ENCODE results near the gene CLIP4. TPM values are rescaled to one million over a fixed set of nuclear protein-coding genes. Genes with fewer than 3 reads are reported as not detected.

The CLIP4 gene
- 0.14 TPM in 1 of 2 replicates, not detected in the other for total RNA-seq (2014; rRNA removed; shearing (Covaris generic))
- polyA plus RNA-seq (2016; fragmentation: Nextera tagmentation; extraction: Ambion mirVana), result 0.06 TPM in 1 of 2 replicates, not detected in the other
- long read RNA-seq, result 0 reads

- peaks cover 2% of the 10 kb centered on the region for H3K4me1 Mint-ChIP-seq
- ATAC-seq (peak; percentile 82), DNase-seq (ENCODE audit: low spot score) (peak; percentile 57)
- Histone ChIP-seq H3K27ac (ENCODE audit: low read depth) (no peak within 1 kb of the TSS), H3K4me3 (peak within 1 kb of the TSS; percentile 73), H3K27me3 (ENCODE audit: insufficient read depth) (peaks cover 60% of the 10 kb centered on the region), H2AFZ (peak within 1 kb of the TSS; percentile 99), H4K20me1 (replicated peaks; ENCODE audit: insufficient read depth) (no peaks in the 10 kb centered on the region), H3K9me2 (ENCODE audit: insufficient read depth) (no peaks in the 10 kb centered on the region), H3K4me2 (peak within 1 kb of the TSS; percentile 89), H3F3A (replicated peaks; ENCODE audit: low read depth) (no peaks in the 10 kb centered on the region), H3K4me1 (ENCODE audit: insufficient read depth) (peaks cover 6% of the 10 kb centered on the region), H3K36me3 (ENCODE audit: insufficient read depth) (no peaks in the 10 kb centered on the region), H3K79me2 (replicated peaks; ENCODE audit: insufficient read depth) (no peaks in the 10 kb centered on the region)
- no peak within 1 kb of the TSS for H3K27ac Mint-ChIP-seq
- H3K4me3 Mint-ChIP-seq, result peak within 1 kb of the TSS; percentile 80
- H3K36me3 Mint-ChIP-seq (ENCODE audit: low read depth), result peaks cover 3% of the 10 kb centered on the region; the same call in 1 of the 3 replicates
- peaks cover 40% of the 10 kb centered on the region for H3K27me3 Mint-ChIP-seq (ENCODE audit: insufficient read depth, low read depth, poor library complexity)
- no peaks in the 10 kb centered on the region for H3K9me3 Mint-ChIP-seq
- peak; percentile 77 for TF ChIP-seq EZH2 (IDR thresholded peaks at IDR 0.05; ENCODE audit: low read depth, unreplicated experiment)
- TF ChIP-seq JUNB (IDR thresholded peaks at IDR 0.05; ENCODE audit: unreplicated experiment), result no peak
- TF ChIP-seq ETS1 (IDR thresholded peaks at IDR 0.05), result no peak
Measured at GRCh38 chr2:29114946-29115609, at the start of gene CLIP4. Gene CLIP4, plus strand, starts transcription at chr2:29115415. Its CDS starts 5,974 bp downstream, at chr2:29121389.

- Histone ChIP-seq H3K4me1 (ENCODE audit: insufficient read depth) (no peaks in the 10 kb centered on the region; the same call in 1 of the 2 replicates), H3K9me2 (ENCODE audit: insufficient read depth) (no peaks in the 10 kb centered on the region), H3K27me3 (ENCODE audit: insufficient read depth) (no peaks in the 10 kb centered on the region), H3K36me3 (ENCODE audit: insufficient read depth) (no peaks in the 10 kb centered on the region), H4K20me1 (replicated peaks; ENCODE audit: insufficient read depth) (no peaks in the 10 kb centered on the region), H3K4me2 (no peak overlapping the region), H3K4me3 (no peak overlapping the region), H3F3A (replicated peaks; ENCODE audit: low read depth) (no peaks in the 10 kb centered on the region), H2AFZ (no peak overlapping the region), H3K27ac (ENCODE audit: low read depth) (no peak overlapping the region), H3K79me2 (replicated peaks; ENCODE audit: insufficient read depth) (no peaks in the 10 kb centered on the region)
- DNase-seq (ENCODE audit: low spot score) (no peak), ATAC-seq (no peak)
- Mint-ChIP-seq H3K4me3 (no peak overlapping the region), H3K27ac (no peak overlapping the region), H3K4me1 (peaks cover 17% of the 10 kb centered on the region), H3K27me3 (ENCODE audit: insufficient read depth, low read depth, poor library complexity) (peaks cover 7% of the 10 kb centered on the region), H3K9me3 (no peaks in the 10 kb centered on the region), H3K36me3 (ENCODE audit: low read depth) (no peaks in the 10 kb centered on the region)
- no peak for TF ChIP-seq ZNF331 (CRISPR knock-in tag; IDR thresholded peaks at IDR 0.05; ENCODE audit: low read depth)
- no peak for TF ChIP-seq JUNB (IDR thresholded peaks at IDR 0.05; ENCODE audit: unreplicated experiment)
- TF ChIP-seq POLR2AphosphoS5 (IDR thresholded peaks at IDR 0.05; ENCODE audit: low read depth), result no peak
- no peak for TF ChIP-seq REST (IDR thresholded peaks at IDR 0.05; ENCODE audit: unreplicated experiment)
- TF ChIP-seq ETS1 (IDR thresholded peaks at IDR 0.05), result no peak
- no peak for TF ChIP-seq NANOG (IDR thresholded peaks at IDR 0.05; ENCODE audit: borderline replicate concordance)
- no peak for TF ChIP-seq ZNF114 (CRISPR knock-in tag; IDR thresholded peaks at IDR 0.05)
Measured at GRCh38 chr2:29066271-29066860, 48.8 kb upstream of the CLIP4 start.
